GM18526 (cell line): ENCODE results near the gene OPHN1.

ENCODE experiments used
- POLR2A ChIP-seq: IDR thresholded peaks from 3 replicates; pipeline ENCODE4 v1.6.1; 2011; ENCODE audit not compliant: insufficient read length; ENCODE audit errors: extremely low read depth

Gene OPHN1

GRCh38 chrX:68018248-68019203 is 414.8 kb downstream of the OPHN1 start:
- no peak for TF ChIP-seq POLR2A

- TF ChIP-seq POLR2A, result no peak
These were observed 434.8 kb downstream of the OPHN1 start for GRCh38 chrX:67998540-67998939.
